HEK293T (cell line): ENCODE measurements around the gene DNAJC10.

Source experiments
- BHLHE40 ChIP-seq: fragments of 450-650 bp; IDR thresholded peaks from 2 replicates; pipeline ENCODE4 v1.6.1; 2016; ENCODE audit warnings: mild to moderate bottlenecking, moderate library complexity, borderline replicate concordance
- CTBP1 ChIP-seq: fragments of 450-650 bp; IDR thresholded peaks from 2 replicates; pipeline ENCODE4 v1.6.1; 2016; ENCODE audit warnings: borderline replicate concordance
- FOXM1 ChIP-seq: fragments of 450-650 bp; IDR thresholded peaks from 2 replicates; pipeline ENCODE4 v1.6.1; 2017; ENCODE audit warnings: mild to moderate bottlenecking, borderline replicate concordance
- L3MBTL2 ChIP-seq: fragments of 450-650 bp; conservative IDR thresholded peaks from 2 replicates; pipeline ENCODE4 v1.6.1; 2016; ENCODE audit warnings: mild to moderate bottlenecking
- SP1 ChIP-seq: fragments of 450-650 bp; IDR thresholded peaks from 2 replicates; pipeline ENCODE4 v1.6.1; 2017
- SUZ12 ChIP-seq: fragments of 450-650 bp; IDR thresholded peaks from 2 replicates; pipeline ENCODE4 v1.6.1; 2016; ENCODE audit warnings: mild to moderate bottlenecking
- TARDBP ChIP-seq: fragments of 450-650 bp; IDR thresholded peaks from 2 replicates; pipeline ENCODE4 v1.6.1; 2016

DNA sequence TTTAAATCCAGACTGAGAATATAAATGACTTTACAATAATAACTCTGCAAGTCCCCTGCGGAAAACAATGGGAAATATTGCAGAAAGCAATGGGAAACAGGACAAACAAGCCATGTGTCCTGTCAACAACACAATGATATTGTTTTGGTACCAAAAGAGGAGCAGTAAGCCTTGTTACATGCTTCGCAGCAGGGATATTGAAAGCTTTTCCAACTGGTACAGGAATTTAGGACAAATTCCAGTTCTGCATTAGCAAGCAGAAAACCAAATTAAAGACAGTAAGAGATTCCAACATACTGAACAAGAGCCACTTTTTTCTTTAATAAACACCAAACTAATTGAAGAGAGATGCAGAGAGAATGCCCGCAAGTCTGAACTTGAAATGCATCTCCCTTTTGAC, 120.4 kb downstream of the DNAJC10 start:
- TF ChIP-seq TARDBP (no peak), L3MBTL2 (no peak), CTBP1 (no peak), BHLHE40 (no peak), FOXM1 (no peak), SUZ12 (no peak), SP1 (no peak)
